Retina (tissue), 1 donor: ENCODE results near the gene GSK3A.
A peak's percentile ranks its signal among the peaks of the same experiment; 100 is the strongest.

Source experiments
- DNase-seq: peaks from one replicate; pipeline ENCODE4 v3.0.0-alpha.2; 2016

The GSK3A gene

DNA sequence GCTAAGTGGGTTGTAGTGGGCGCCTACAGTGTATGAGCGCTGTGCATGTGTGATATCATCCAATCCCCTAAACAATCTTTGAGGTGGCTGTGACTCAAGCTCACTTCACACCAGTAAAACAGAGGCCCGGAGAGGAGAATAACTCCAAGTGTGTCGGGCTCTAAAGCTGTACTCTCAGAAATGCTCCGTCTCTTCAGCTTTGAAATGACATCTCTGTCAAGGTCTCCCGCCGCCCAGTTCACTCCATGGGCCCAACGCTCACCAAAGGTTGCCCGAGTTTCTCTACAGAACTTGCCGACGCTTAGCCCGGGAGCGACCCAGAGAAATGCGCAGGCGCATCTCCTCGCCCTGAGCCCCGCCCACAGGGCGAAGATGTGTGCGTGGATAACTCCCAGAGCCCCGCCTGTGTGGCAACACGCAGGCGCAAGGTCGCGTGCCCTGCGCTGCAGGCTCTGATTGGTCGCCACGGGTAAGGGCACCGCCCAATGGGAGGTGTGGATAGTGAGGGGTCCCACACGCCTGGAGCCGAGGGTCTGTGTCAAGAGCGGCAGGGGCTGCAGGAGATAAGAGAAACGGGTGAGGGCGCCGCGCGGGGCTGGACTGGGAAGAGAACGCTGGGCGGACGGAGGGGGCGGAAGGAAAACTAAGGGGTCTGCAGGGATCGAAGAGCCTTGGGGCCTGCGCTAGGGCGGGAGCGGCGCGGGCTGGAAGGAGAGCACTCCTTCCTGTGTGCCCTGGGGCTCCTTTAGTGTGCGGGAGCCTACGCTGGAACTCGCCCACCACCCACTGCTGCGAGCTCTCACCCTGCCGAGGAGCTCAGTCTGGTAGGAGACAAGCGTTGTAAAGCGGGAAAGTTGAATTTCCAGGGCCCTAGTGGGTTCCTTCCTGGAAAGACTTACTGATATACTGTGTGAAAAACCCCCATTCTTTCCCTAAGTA lies 22.3 kb downstream of the GSK3A start, which contains the start of gene ZNF526:
Gene ZNF526, plus strand, starts transcription at position 501 of the 939 bp plus-strand sequence. CDS start 4,092 bp downstream, outside the sequence.
- DNase-seq = peak; percentile 97

DNA sequence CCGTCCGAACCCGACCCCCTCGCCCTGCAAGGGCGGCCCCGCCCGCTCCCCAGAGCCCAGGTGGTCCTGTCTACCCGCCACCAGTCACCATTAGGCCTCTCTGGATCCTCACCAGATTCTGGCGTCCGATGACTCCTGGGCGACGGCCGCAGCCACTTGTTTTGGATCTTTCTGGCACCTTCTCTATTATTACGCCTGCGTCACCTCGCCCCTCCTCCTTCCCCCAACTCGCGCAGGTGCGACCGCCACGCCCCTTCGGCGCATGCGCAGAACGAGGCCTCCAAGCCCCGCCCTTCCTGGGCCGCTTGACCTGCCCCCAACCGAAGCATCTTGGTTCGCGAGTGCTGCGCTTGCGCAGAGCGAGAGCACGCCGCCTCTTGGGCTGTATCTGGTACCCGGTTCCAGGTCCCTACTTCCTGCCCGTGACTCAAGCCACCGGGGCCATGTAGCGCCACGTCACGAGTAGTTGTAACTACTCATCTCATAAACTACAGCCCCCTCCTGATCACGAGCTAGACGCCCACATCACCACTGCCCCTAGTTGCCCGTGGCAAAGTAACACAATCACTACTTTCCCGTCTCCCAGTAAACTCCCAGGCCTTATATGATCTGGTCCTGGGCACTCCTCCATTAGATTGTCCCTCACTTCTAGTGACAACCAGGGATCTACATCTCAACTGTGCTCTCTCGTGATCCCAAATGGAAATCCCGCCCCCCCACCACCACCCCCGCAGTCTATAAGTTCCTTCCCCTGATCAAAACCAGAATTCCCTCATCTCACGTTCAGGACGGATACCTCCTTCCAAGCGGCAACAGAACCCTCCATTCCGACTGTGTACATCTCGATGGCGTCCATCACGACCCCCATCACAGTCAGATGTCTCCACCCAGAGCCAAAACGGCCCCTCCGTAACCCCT lies 24.6 kb downstream of the GSK3A start, which contains the start of gene DEDD2:
Gene DEDD2, minus strand, starts transcription at position 158 of the 918 bp plus-strand sequence. CDS start 670 bp downstream, outside the sequence.
- peak; percentile 98 for DNase-seq

DNA sequence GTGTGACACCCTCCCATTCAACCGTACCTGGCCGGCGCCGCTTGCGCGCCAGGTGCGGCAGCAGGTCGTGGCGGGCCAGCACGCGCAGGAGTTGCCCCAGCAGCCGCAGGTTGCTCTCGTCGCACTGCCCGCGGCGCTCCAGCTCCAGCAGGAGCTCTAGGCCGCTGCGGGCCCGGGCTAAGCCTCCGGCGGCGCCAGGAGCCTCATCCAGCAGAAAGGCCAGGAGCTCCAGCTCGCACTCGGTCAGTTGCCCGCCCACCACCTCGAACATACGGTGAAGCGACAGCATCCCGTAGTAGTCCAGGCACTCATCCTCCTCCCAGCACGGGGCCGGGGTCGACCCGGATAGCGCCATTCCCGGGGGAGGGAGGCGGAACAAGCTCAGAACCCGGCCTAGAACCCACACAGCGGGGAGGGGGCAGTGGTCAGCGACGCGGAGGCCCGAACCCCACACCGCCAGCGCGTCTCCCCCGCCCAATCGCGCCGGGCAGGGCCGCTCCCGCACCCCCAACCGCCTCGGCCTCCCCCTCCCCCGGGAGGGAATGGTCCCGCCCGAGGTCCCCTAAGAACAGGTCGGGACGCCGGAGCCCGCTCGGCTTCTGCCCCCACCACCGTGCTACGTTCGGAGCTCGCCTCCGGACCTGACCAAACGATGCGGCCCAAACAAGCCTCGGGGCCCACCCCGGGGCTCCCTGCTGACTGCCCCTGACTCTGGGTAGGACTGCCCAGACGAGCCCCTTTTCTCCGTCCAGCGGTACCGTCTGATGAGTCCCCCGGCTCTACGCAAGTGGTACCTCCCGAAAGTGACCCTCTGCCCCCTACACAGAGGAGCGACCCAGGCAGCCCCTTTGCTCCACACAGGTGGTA lies 25.5 kb downstream of the GSK3A start:
- DNase-seq = peak; percentile 70

DNA sequence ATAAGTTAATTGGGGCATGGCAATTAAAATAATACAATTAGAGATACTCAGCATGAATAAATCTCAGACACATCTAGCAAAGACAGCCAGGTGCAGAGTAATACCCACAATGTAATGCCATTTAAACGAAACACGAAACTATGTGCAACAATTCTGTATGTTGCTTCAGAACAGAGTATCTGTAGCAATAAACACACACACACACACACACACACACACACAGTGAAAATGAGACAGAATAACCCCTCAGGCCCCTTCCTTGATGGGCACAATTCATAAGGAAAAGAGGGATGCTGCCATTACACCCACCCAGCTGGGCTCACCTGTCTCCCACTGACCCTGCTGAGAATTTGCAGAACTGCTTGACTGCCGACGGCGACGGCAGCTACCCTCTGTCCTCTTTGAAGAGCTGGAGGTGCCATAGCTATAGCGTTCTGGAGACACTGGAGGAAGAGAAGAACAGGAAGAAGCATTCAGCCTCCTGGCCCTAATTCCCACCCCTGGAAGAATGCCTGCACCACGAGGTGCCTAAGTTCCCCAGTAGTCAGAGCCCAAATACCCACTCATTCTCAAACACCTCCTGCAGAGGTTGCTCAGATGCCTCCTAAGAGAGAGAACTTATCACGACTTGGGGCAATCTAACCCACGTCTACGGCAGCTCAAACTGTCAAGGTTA lies 27.5 kb downstream of the GSK3A start:
- DNase-seq = no peak

DNA sequence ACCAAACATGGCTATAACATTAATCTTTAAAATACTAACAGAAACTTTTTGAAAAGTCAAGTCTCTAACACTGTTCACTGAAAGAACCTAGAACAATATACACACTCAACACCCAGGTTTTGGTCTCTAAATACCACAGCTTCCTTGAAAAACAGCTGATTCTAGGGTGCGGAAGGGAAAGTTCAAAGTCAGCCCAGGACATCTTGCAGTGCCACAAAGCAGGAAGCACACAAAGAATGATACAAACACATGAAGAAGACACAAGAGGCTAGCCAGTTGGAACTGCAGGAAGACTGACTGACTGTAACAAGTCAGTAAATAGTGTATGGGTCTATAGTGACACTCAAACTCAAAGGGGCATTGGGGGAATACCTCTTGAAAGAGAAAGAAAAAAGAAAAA lies 29.5 kb downstream of the GSK3A start:
- DNase-seq = no peak

DNA sequence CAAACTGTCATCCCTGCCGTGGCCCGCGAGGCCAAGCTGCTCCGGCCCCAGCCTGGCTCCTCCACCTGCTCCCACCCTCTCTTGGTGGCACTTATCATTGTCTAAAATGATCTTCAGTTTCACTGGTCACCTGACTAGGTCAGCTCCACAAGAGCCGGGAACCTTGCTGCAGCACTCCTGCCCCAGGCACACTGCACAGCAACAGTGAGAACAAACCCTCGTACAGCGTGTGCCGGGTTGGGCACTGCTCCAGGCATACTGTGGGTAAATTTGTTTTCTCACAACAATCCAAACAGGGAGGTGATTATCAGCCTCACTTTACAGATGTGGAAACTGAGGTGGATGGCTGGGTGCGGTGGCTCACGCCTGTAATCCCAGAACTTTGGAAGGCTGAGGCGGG lies 33.8 kb downstream of the GSK3A start:
- no peak for DNase-seq

GRCh38 chr19:42207767-42208271 lies 34.6 kb downstream of the GSK3A start:
- no peak for DNase-seq

DNA sequence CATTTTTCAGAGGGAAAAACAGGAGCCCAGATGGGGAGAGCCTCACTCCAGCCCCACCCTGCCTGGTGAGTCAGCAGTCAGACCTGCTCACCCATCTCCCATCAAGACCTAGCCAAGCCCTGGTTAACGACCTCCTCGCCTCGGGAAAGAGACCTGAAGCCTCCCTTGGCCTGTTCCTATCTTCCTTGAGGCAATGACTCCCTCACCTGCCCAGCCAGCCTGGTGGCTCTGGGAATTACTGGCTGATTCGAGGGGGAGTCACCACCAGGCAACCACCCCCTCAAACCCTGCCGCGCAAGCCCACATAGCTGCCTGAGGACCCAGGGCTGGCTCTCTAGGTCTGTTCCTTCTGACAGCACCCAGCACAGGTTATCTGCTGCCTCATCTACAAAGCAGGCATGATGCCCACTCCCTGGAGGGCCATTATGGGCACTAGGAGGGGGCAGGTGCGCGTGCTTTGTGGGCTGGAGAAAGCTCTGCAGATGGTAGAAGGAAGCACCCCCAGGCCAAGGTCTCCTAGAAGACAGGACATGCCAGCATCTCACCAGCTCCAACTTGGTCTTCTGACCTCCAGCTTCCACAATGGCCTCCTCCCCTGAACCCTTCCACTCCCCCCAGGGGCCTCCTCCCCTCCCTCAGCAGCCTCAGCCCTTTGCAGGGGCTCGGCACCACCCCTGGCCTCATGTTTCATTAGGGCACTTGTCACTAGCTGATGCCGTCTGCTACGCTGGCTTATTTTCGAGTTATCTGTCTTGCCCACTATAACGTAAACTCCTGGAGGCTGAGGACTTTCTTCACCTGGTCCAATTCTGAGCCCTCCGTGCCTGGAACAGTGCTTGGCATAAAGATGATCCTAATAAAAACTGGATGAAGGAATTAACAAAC lies 35.3 kb downstream of the GSK3A start:
- no peak for DNase-seq

DNA sequence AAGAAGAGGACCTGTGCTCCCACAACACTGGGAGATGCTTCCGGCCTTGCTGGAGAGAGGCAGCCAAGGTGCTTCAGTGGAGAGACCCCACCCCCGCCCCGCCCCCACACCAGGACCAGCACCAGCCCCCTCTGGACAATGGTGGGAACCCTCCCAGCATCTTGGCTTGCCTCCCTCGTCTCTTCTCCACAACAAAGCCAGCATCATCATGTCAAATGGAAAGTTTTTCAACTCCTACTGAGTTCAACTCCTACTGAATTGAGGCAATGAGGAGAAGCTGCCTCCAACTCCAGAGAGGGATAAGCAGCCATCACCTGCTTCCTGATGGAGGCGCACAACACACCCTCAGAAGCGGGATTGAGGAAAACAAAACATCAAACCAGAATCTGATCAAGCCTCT lies 37.7 kb downstream of the GSK3A start:
- no peak for DNase-seq

DNA sequence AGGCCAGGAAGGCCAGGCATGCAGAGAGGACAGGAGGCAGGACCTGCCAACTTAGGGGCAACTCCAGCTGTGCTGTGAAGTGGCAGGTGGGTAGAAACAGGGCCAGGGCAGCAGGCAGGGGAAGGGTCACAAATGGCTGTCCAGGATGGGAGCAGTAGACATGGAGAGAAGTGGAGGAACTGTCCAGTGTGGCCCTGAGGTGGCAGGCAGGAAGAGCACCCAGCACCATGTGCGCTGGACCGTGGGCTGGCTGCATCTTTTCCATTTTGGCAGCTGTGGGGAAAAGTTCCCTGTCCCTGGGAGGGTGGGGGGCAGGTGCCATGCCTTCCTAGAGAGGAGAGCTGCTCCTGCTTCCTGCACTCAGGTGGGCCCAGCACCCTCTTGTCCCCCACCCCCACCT lies 38.7 kb downstream of the GSK3A start:
- DNase-seq = no peak

- no peak for DNase-seq
Measured at GRCh38 chr19:42202290-42202880, 40.0 kb downstream of the GSK3A start.

DNA sequence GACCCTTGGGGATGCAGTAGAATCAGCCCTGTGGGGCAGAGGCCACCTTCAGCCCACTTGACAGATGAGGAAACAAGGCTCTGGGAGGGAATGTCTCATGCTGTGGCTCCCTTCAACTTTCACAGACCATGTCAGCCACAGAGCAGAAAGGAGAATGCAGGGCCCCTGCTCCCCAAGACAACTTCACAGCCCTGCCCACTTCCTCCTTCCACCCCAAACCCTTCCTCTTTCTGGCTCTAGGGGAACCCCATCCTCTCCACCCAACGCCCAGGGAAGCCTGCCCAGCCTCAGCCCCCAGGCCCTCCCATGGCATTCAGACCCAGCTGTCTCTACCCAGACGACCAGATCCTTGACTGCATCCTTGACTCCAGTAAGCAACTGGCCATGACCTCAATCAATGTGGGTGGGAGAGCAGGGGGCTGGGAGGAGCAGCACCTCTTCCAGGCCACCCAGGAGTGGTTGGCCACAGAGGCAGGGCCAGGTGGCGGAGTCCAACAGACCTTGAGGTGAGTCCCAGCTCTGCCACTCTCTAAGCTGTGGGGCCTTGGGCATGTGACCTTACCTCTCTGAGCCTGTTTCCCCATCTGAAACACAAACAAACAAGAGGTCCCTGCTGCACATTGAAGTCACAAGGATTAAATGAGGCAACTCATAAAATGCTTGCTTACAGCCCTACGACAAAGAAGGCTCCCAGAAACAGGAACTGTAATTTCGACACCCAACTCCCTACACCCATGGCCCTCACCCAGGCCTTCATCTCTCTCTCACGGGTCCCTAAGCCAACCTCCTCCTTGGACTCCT lies 40.7 kb downstream of the GSK3A start:
- no peak for DNase-seq

DNA sequence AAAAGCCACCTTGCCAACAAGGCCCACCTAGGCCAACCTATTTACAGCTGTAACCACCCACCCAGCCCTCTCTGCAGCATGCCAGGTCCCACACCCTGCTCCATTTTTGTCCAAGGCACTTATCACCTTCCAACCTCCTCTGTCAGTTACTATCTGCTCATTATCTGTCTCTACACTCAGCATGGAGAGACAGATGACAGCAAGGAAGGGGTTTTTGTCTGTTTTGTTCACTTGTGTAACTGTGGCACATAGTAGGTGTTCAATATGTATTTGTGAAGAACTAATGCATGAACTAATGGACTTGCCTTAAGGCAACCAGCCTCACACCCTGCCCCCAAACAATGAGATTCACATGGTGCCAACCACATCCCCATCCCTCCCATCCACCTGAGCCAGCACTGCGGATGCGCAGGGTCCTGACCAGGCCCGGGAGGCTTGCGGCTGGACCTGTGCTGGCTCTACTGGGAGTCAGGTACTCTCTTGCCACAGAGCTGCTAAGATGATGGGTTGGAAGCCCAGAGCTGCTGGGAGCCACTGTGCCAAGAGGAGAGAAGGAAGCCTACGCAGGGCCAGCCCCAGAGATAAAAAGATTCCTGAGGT lies 42.2 kb downstream of the GSK3A start:
- DNase-seq = no peak

- no peak for DNase-seq
Measured at GRCh38 chr19:42199440-42200115, 42.8 kb downstream of the GSK3A start.

DNA sequence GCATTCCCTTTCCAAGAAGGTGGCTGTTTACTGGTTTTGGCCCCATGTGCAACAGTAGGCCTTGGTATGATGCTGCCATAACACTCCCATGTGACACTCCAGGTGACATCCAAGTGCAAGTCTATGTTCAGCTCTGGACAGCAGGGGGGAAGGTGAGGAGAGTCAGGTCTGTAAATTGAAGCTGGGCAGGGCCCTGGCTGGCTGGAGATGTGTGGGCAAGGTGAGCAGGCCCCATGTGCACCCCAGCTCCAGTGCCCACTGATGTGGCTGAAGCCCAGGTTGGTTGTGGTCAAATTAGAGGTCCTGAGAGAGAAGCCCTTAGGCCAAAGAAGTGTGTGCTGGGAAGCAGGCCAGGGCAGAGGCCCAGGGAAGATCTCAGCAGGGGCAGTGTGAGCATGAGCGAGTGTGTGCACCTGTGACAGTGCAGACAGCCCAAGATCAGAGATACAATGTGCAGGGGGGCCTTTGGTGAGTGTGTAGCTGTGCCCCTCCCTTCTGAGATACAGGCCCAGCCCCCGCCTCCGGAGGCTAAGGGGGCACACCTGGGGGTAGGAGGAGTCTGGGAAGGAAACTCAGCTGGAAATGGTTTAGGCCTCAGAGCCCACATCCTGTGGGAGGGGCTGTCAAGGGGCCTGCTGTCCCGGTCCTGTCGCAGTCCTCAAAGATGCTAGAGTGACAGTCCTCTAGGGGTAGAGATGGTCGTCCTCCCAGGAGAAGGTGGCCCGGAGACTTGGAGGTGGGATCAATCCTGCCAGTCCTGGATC lies 43.5 kb downstream of the GSK3A start:
- DNase-seq = no peak

- no peak for DNase-seq
Measured at GRCh38 chr19:42197375-42197817, 45.0 kb downstream of the GSK3A start.
